NK-92 (cell line): ENCODE data around the gene CLSTN2.

ENCODE experiments used
- DNase-seq: peaks from one replicate; lab custom pipeline; 2025; ENCODE audit not compliant: unreplicated experiment; lab: John Stamatoyannopoulos, UW

The CLSTN2 gene

GRCh38 chr3:140368223-140368811, 433.3 kb downstream of the CLSTN2 start:
- DNase-seq: no peak

DNA sequence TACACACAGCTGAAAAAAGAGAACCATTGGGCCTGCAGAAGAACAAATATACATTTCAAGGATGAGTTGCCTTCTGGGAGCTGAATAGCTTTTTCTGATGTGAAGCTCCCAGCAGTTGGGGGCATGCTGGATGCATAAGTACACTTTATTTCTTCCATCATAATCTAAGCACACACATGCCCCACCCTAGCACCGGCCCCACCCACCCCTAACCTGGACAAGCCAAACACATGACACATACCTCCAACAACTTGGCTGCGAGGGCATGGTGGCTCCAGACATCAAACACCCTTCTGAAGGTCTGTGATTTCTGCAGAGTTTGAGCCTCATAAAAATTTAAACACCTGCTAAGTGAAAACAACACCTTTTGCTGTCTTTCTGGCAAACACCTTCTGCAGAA, 435.7 kb downstream of the CLSTN2 start:
- DNase-seq: no peak

GRCh38 chr3:140373234-140373633, 438.2 kb downstream of the CLSTN2 start:
- no peak for DNase-seq

- no peak for DNase-seq
Observed at GRCh38 chr3:140375002-140375401, 440.0 kb downstream of the CLSTN2 start.

DNA sequence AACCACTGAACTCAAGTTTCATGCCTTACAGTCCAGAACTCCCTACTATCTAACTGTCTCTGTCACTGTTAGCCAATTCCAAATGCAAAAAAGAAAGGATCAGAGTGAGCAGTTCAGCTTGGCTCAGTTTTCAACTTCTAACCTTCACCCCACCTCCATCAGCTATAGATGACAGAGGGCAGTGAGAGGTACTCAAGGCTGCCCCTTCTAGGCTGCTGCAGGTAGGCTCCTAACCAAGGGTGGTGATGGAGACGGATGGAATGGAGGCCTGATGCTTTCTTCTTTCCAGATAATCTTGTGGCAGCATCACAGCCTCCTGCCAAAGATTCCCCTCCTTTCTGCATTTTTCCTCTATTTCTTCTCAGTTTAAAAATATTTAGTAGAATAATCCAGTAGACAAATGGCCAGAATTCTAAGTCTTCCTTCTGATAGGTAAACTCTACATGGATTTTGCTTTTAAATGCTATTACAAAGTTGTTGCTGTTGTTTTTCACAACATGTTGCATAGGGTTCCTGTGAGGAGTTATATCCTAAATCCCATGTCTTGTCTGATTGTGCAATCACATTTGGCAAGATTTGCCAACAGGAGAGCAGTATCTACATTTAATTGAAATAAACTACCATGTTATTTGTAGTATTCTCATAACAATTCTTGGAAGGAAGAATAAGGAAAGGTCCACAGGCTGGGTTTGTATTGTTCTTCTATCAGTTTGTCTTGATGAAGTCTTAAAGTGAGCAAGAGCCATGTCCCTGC, 441.3 kb downstream of the CLSTN2 start:
- no peak for DNase-seq

DNA sequence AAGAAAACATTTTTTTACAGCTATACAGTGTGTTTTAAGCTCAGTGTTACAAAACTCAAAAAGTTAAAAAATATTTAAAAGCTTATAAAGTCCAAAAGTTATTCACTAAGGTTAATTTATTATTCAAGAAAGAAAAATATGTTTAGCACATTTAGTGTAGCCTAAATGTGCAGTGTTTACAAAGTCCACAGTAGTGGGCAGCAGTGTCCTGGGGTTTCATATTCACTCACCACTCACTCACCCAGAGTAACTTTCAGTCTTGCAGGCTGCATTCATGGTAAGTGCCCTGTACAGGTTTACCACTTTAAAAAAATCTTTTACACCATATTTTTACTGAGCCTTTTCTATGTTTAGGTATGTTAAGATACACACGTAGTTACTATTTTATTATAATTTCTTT, 442.7 kb downstream of the CLSTN2 start:
- DNase-seq: no peak

DNA sequence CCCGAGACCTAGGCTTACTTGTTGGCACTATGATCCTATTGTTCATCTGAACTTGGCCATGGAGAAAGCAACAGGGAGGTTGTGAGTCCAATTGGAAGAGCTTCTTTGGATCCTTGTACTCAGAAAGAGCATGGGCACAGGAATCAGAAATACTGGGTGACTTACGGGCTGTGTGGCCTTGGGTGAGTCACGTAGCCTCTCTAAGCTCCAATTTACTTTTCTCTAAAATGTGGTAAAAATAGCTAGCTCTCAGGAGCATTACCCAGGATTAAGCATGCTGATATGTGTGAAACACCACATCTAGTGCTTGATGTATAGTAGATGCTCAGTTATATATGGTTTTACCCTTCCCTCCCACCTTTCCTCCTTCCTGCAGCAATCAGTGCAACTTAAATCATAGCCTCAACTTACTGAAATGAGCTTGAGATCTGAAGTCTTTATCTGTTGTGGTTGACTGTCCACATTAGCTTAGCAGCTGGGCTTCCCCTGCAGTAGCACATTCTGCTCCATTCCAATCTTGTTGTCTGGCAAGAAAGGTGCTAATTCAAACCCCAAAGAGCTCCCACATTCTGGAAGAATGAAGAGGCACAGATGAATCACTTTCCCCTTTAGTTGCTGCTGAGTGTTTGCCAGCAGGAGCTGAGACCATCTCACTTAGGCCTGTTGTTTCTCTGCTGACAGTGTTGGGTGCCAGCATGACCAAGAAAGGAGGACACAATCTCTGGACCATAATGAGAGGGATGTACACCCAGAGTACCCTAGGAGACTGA, 443.8 kb downstream of the CLSTN2 start:
- no peak for DNase-seq

GRCh38 chr3:140384028-140384771, 449.2 kb downstream of the CLSTN2 start:
- no peak for DNase-seq

DNA sequence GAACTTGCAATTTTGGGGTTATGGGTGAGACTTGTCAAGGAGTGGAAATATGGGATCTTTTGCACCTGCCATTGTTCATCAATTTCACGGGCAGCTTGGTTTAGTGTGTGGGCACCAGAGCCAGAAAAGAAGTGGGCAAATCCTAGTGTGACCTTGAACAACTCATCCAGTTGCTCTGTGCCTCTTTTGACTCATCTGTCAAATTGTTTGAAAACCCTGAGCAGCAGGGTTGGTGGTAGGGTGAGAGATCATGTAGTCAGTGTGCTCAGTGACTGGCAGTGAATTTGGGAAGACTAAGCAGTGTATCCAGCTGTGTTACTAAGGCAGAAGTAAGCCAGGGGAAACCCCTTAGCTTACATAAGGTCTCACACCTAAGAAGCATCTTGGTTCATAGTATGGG, 449.9 kb downstream of the CLSTN2 start:
- no peak for DNase-seq

- DNase-seq: no peak
Observed at GRCh38 chr3:140386357-140387100, 451.5 kb downstream of the CLSTN2 start.

GRCh38 chr3:140387244-140387643, 452.3 kb downstream of the CLSTN2 start:
- no peak for DNase-seq

DNA sequence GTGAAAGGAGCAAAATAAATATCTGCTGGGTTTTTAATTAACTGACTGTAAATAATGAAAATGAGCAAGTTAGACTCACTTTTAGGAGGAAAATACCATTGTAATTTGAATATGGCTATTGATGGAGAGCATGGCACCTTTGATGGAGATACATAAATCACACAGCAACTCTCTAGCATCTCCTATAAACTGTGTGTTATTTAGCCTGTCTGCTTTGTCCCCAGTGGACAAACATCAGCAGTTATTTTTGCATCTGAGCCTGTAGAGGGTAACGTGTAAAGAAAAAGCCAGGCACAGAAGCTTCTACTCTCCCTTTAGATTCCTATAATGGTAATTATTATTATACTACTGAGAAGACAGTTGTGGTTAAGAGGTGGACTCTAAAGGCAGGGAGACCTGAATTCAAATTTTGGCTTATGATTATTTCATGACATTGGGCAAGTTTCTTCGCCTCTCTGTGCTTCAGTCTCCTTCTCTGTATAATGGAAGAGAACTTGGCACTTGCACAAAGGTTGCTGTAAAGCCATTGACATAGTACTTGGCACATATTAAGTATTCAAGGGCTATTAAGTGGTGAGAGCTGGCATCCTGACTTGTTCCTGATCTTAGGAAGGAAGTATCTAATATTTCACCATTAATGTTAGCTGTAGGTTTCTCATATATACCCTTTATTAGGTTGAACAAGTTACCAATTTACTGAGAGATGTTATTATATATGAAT, 453.4 kb downstream of the CLSTN2 start:
- no peak for DNase-seq

GRCh38 chr3:140391061-140391460, 456.1 kb downstream of the CLSTN2 start:
- DNase-seq: no peak

DNA sequence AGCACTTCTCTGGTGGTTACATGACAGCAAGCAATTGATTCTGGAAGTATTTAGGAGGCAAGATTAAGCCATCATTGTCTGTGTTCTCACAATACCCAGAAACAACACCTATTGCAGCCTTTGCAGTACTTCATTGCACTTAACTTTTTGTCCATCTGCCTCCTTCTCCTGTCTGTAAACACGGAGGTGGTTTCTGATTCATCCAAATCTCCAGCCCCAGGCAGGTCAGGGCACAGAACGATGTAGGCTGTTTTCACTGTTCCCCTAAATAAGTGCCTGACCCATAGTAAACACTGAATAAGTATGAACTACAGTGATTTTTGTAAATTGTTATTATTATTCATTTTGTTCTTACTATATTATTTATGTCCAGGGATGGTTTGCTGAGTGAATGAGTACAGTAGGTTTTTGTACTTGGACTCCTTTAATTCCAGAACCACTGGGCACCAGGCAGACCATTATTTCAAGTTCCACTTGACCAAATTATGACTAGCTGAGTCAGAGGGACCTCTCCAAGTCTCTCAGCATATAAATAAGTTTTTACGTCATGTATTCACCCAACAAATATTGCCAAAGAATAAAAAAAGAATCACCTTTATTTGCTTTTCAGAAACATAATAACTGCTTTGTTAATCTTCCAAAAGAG, 459.6 kb downstream of the CLSTN2 start:
- DNase-seq: no peak

GRCh38 chr3:140395134-140396075, 460.4 kb downstream of the CLSTN2 start:
- no peak for DNase-seq

GRCh38 chr3:140396110-140396509, 461.1 kb downstream of the CLSTN2 start:
- DNase-seq: no peak

DNA sequence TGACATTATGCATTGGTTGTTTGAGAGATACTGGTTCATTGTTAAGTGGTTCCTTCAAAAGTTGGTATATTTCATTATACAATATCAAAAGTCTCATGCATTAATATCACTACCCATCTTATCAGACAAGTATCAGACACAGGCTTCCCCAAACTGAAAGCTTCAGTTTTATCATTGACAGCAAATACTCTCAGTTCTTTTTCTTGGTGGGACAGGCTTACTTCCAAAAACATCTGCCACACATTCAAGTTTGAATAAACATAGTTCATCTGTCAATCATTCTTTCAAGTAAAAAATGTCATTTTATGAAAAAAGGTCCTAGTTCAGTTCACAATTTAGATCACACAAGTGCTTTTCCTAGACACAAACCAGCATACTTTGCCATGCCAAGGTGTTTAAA, 462.9 kb downstream of the CLSTN2 start:
- no peak for DNase-seq

DNA sequence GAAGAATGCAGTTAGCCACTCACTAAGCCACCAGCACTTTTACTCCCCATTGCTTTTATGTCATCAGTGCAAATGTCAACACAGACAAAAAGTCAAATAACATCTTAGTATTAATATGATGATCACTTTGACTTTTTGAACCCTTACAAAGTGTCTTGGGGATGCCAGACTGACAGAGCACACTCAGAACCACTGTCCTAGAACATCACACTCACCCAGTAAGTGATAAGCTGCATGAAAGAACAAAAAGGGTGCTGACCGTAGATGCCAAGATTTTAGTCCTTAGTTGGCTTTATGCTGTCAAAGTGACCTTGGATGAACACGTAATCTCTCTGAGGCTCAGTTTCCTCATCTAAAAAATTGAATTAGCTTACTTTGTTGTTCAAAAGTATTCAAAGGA, 463.4 kb downstream of the CLSTN2 start:
- DNase-seq: no peak

DNA sequence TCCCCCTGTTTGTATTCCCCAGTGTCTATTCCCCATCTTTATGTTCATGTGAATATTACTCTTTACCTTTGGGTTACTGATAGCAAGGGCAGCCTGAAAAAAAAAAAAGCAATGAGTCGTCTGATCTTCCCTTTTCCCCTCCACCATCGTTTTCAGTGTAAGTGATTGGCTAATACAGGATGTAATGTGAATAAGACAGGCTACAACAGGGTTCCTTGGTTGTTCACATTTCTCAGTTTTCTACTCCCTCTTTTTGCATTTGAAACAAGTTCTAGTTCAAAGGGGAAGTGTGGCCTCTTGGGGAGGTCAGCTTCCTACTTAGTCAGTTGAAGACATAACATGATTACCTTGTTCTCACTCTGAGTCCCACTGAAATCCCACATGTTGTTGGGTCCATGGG, 464.9 kb downstream of the CLSTN2 start:
- no peak for DNase-seq
